T-helper 17 cell (primary cell): ENCODE measurements around the gene LPP. TPM values are rescaled to one million over a fixed set of nuclear protein-coding genes. Genes with fewer than 3 reads are reported as not detected.
"Not testable (repeated sequence)": the region's sequence is repeated elsewhere in the genome, so short reads cannot be mapped to it uniquely, and the experiment has no call there.

ENCODE experiments used
- ATAC-seq: fragments of 150-1000 bp; cut with Tn5 transposase; 2 replicates; pipeline ENCODE4 v1.10.0; 2021; ENCODE audit warnings: mild to moderate bottlenecking, moderate library complexity
- DNase-seq, 3 donors: peaks; one replicate each; pipeline versions ENCODE4 v3.0.0 to v3.0.0-alpha.2; 2020 to 2021
- H3K9me3 ChIP-seq: one replicate; pipeline ENCODE4 v1.7.0; 2013; ENCODE audit warnings: low read length, mild to moderate bottlenecking; ENCODE audit not compliant: control insufficient read depth, poor library complexity, severe bottlenecking
- H3K27ac Mint-ChIP-seq: one replicate; pipeline ENCODE4 v1.8.0; 2022; ENCODE audit warnings: mild to moderate bottlenecking, moderate library complexity, mixed read lengths
- H3K27me3 Mint-ChIP-seq: one replicate; pipeline ENCODE4 v1.8.0; 2022; ENCODE audit warnings: mixed read lengths
- H3K36me3 Mint-ChIP-seq: one replicate; pipeline ENCODE4 v1.8.0; 2022; ENCODE audit warnings: low read depth, mixed read lengths
- H3K4me1 Mint-ChIP-seq: one replicate; pipeline ENCODE4 v1.8.0; 2022; ENCODE audit warnings: mild to moderate bottlenecking, mixed read lengths
- H3K4me3 Mint-ChIP-seq: one replicate; pipeline ENCODE4 v1.8.0; 2022; ENCODE audit warnings: mild to moderate bottlenecking, moderate library complexity, mixed read lengths
- total RNA-seq, 4 donors: library from RNA in 2 of 4; stranded (reverse) in 2 of 4; gene quantifications; one replicate each; pipeline ENCODE4 v1.2.3 and lab custom pipeline; 2022 to 2026

The LPP gene
- total RNA-seq, 2 donors from 2014 or later: 81.0 to 94.2 TPM

DNA sequence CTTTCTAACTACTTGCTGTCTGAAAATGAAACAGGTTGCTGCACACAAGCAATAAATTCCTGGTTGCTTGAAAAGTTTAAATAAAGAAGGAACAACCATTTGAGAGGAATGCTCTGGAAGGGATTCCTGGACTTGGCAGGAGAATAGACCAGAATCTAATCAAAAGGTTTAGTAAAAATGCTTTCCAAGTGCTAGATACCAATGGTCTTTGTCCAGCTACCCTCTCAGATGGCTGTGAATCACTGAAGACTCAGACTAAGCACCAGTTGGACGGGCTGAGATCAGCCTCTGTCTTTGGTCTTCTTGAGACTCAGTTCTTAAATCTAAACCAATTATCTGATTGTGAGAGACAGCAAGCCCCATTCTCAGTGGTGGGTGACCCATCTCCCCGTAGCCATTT is 27.7 kb upstream of the LPP start:
- Mint-ChIP-seq H3K27me3 (no peaks in the 10 kb centered on the region), H3K36me3 (no peaks in the 10 kb centered on the region), H3K27ac (no peak overlapping the region), H3K4me3 (no peak overlapping the region), H3K4me1 (no peaks in the 10 kb centered on the region)
- DNase-seq (no peak), ATAC-seq (no peak)
- H3K9me3 ChIP-seq: no peaks in the 10 kb centered on the region

DNA sequence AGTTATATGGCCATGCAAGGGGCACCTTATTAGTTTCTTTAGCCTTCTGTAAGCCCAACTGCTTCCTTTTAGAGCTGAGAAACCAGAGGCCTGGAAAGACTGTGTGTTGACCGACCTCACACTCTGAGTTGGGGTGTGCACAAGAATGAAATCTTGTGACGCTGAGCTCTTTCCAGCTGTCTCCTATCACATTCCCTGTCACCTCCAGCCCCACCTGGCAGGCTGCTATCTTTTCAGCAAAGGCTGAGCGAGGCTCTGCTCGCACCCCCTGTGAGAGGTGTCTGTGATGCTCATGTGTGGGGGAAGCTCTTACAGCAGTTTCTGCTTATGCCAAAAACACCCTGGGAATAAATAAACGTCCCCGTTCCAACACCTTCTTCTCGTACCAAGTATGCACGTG is 27.0 kb upstream of the LPP start:
- DNase-seq: no peak
- H3K4me1 Mint-ChIP-seq: no peaks in the 10 kb centered on the region
- H3K27ac Mint-ChIP-seq: no peak overlapping the region
- no peak overlapping the region for H3K4me3 Mint-ChIP-seq
- H3K9me3 ChIP-seq: no peaks in the 10 kb centered on the region
- H3K27me3 Mint-ChIP-seq: no peaks in the 10 kb centered on the region
- no peaks in the 10 kb centered on the region for H3K36me3 Mint-ChIP-seq
- no peak for ATAC-seq

DNA sequence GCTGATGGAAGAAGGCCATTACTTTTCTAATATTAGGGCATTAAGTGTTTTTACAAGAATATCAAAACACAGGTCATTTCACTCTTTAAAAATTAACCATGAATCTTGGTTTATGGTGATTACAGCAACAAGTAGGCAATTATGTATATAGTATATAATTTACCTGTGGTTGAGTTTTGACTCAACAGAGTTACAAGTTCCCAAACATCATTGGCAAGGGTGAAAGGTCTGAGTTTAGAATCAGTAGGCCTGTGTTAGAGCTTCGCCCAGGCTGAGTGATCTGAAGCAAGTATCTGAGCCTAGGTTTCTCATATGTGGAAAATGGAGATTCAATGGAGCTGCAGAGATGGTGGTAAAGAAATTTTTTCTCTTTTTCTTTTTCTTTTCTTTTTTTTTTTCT is 25.1 kb upstream of the LPP start:
- no peak for ATAC-seq
- H3K4me3 Mint-ChIP-seq: no peak overlapping the region
- H3K4me1 Mint-ChIP-seq: no peaks in the 10 kb centered on the region
- no peak overlapping the region for H3K27ac Mint-ChIP-seq
- H3K9me3 ChIP-seq: no peaks in the 10 kb centered on the region
- no peak for DNase-seq
- H3K36me3 Mint-ChIP-seq: no peaks in the 10 kb centered on the region
- no peaks in the 10 kb centered on the region for H3K27me3 Mint-ChIP-seq

DNA sequence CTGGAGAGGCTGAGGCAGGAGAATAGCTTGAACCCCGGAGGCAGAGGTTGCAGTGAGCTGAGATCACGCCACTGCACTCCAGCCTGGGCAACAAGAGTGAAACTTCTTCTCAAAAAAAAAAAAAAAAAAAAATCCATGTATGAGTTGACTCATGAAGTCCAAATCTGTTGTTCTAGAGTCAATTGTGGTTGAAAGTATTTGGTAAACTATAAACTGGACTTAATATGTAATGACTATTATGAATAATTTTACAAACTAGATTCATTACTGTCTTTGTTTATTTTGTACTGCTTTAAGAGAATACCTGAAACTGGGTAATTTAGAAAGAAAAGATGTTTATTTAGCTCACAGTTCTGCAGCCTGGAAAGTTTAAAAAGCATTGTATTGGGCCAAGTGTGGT is 22.9 kb upstream of the LPP start:
- not testable (repeated sequence) for H3K4me3 Mint-ChIP-seq, H3K36me3 Mint-ChIP-seq, H3K4me1 Mint-ChIP-seq, H3K9me3 ChIP-seq, H3K27me3 Mint-ChIP-seq, DNase-seq, H3K27ac Mint-ChIP-seq, ATAC-seq

DNA sequence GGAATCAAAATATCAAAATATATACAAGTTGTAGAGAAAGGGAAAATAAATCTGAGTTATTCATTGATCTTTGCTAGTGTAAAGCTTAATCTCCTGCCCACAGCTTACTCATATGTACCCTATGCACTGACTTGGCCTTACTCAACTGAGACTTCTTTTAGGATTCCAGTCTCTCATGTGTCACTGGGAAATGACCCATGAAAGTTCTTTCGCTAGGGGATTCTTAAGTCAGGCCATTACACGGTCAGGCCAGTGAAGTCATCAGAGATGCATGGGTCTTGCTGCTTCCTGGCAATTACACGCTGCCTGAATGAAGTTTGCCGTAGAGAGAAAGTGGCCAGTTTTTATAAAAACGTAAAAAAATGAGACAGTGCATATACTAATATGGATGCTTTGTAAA is 20.7 kb upstream of the LPP start:
- H3K36me3 Mint-ChIP-seq: no peaks in the 10 kb centered on the region
- DNase-seq (no peak), ATAC-seq (no peak)
- H3K9me3 ChIP-seq: no peaks in the 10 kb centered on the region
- H3K4me1 Mint-ChIP-seq: peaks cover 2% of the 10 kb centered on the region
- no peak overlapping the region for H3K27ac Mint-ChIP-seq
- H3K27me3 Mint-ChIP-seq: no peaks in the 10 kb centered on the region
- H3K4me3 Mint-ChIP-seq: no peak overlapping the region

DNA sequence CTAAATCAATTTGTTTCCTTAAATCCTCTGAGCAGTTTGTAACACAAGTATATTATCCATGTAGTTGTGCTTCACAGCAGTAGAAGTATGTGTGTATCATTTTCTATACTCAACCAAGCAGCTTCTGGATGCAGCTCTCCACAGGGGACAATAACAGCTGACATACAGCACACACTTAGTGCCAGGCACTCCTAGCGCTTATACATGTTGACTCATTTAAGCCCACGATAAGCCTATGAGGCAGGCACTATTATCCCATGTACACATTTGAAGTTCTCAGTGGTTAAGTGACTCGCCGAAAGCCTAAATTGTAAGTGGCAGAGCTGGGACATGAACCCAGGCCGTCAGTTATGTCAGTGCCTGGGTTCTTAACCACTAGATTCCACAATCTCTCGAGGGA is 20.3 kb upstream of the LPP start:
- Mint-ChIP-seq H3K4me1 (peaks cover 2% of the 10 kb centered on the region), H3K36me3 (no peaks in the 10 kb centered on the region), H3K27ac (no peak overlapping the region), H3K27me3 (no peaks in the 10 kb centered on the region), H3K4me3 (no peak overlapping the region)
- DNase-seq (no peak), ATAC-seq (no peak)
- H3K9me3 ChIP-seq: no peaks in the 10 kb centered on the region

DNA sequence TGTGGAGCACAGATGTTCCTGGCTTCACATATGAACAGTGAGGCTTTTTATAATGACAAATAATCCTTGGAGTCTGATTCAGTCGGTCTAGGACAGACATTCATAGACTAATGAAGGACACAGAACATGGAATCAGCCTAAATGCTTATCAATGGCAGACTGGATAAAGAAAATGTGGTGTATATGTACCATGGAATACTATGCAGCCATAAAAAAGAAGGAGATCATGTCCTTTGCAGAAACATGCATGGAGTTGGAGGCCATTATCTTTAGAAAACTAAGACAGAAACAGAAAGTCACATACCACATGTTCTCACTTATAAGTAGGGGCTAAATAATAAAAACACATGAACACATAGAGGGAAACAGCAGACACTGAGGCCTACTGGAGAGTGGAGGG is 19.9 kb upstream of the LPP start:
- DNase-seq: no peak
- no peaks in the 10 kb centered on the region for H3K27me3 Mint-ChIP-seq
- H3K36me3 Mint-ChIP-seq: no peaks in the 10 kb centered on the region
- H3K4me1 Mint-ChIP-seq: peaks cover 2% of the 10 kb centered on the region
- ATAC-seq: no peak
- no peaks in the 10 kb centered on the region for H3K9me3 ChIP-seq
- no peak overlapping the region for H3K4me3 Mint-ChIP-seq
- H3K27ac Mint-ChIP-seq: no peak overlapping the region

DNA sequence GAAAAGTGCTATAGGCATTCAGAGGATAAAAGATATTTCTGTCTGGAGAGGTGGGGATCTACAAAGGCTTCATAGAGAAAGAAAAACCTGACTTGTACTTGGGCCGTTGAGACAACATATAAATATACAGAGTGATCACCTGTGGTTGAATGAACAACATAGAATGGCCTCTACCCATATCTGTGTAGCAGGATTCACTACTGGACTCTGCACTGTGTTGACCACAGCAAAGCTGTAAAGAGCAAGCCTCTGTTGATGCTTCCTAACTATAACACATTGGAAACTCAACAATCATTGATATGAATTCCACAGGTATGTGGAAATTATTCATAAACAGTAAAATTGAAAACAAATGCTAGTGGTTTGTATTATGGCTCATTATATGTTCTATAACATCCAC is 19.1 kb upstream of the LPP start:
- DNase-seq (no peak), ATAC-seq (no peak)
- Mint-ChIP-seq H3K36me3 (no peaks in the 10 kb centered on the region), H3K4me1 (peaks cover 2% of the 10 kb centered on the region), H3K27me3 (no peaks in the 10 kb centered on the region), H3K27ac (no peak overlapping the region), H3K4me3 (no peak overlapping the region)
- H3K9me3 ChIP-seq: no peaks in the 10 kb centered on the region

DNA sequence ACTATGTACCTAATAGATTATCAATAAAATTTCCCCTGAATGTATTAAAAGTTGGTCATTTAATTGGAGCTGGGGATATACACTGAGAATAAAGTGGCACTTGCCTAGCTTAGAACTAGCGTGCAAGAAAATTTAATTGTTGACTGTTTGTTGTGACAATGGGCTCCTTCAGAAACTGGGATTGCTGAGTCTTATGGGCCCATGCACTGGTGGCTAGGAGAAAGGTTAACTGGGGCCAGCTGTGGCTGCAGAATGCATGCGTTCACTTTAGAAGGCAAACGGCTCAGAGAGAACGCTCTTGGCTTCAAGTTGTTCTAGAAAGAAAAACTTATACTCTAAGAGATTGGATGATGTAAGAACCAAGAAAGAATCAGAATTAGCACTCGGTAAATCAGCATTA is 18.7 kb upstream of the LPP start:
- DNase-seq (no peak), ATAC-seq (no peak)
- H3K9me3 ChIP-seq: no peaks in the 10 kb centered on the region
- Mint-ChIP-seq H3K27me3 (no peaks in the 10 kb centered on the region), H3K36me3 (no peaks in the 10 kb centered on the region), H3K4me3 (no peak overlapping the region), H3K27ac (peak overlapping the region; percentile 82), H3K4me1 (peaks cover 2% of the 10 kb centered on the region)

DNA sequence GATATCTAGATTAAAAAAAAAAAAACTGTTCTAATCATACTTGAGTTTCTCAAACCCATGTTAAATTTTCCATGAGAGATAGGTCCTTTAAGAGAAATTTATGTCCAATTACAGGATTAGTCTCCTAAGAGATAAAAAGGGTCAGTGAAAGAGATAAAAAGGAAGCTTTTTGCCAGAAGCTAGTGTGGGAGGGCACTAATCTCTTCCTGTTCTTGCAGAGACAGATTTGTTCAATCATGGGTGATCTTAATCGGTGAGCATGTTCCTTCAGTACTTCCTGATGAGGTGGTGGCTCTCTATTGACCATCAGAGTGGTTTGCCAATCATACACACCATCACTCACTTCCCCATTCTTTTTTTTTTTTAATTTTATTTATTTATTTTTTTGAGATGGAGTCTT is 16.9 kb upstream of the LPP start:
- H3K4me3 Mint-ChIP-seq: no peak overlapping the region
- H3K27ac Mint-ChIP-seq: peak overlapping the region; percentile 53
- H3K27me3 Mint-ChIP-seq: peaks cover 3% of the 10 kb centered on the region
- H3K4me1 Mint-ChIP-seq: peaks cover 4% of the 10 kb centered on the region
- ATAC-seq (peak; percentile 25), DNase-seq (no peak)
- H3K36me3 Mint-ChIP-seq: peaks cover 2% of the 10 kb centered on the region
- H3K9me3 ChIP-seq: no peaks in the 10 kb centered on the region

DNA sequence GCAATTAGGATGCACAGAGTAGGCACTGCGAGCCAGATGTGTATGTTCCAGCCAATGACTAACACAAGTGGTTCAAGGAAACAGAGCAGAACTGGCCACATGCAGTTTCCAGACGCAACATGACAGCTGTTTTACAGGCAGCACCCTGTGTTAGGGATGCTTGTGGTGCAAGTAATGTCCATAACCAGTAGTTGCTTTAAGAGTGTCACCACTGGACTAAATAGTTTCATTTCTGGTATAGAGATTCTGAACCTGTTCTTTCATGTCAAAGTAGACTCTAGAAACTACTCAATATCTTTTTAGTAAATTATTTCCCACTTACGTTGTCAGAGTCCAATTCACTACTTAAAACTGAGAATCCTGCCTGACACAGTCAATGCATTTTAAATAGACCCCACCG is 14.5 kb upstream of the LPP start:
- Mint-ChIP-seq H3K4me1 (peaks cover 4% of the 10 kb centered on the region), H3K4me3 (no peak overlapping the region), H3K27ac (no peak overlapping the region), H3K36me3 (peaks cover 2% of the 10 kb centered on the region), H3K27me3 (peaks cover 5% of the 10 kb centered on the region)
- no peak for ATAC-seq
- no peaks in the 10 kb centered on the region for H3K9me3 ChIP-seq
- DNase-seq: no peak

DNA sequence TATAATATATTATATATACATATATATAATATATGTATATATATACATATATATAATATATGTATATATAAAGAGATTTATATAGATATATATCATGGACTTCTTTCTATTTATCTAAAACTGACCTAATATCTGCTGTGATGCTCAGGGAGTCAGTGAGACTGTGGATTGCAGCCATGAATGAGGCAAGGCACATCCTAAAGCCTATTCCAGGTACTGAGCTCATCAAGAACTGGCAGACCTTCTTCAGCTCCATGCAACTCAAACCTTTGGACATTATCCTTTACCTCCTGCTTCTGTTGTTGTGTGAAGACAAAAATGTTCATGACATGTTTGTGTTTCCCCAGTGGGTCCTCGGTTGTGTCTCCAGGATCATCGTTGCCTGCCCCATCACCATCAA is 7.7 kb upstream of the LPP start:
- no peak overlapping the region for H3K4me3 Mint-ChIP-seq
- H3K9me3 ChIP-seq: no peaks in the 10 kb centered on the region
- H3K27ac Mint-ChIP-seq: no peak overlapping the region
- H3K27me3 Mint-ChIP-seq: peaks cover 5% of the 10 kb centered on the region
- H3K36me3 Mint-ChIP-seq: no peaks in the 10 kb centered on the region
- no peak for DNase-seq
- no peak for ATAC-seq
- peaks cover 11% of the 10 kb centered on the region for H3K4me1 Mint-ChIP-seq

DNA sequence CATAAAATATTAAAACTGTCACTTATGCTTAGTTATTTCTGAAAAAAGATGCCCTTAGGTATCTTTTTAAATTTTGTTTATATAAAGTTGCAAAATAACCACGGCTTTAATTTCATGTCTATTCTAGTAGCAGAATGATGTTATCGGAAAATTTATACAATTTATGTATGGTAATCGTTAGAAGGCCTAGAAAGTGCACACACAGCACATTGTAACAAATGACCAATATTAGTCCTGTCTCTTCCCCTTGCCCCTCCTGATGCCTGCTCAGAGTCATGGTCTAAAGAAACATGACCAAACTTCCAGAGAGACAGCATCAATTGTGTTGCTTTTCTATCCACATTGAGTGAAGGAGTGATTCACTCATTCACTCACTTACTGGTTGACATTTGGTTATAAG is 6.2 kb upstream of the LPP start:
- Mint-ChIP-seq H3K36me3 (no peaks in the 10 kb centered on the region), H3K27ac (peak overlapping the region; percentile 12), H3K4me3 (no peak overlapping the region), H3K27me3 (no peaks in the 10 kb centered on the region), H3K4me1 (peaks cover 18% of the 10 kb centered on the region)
- H3K9me3 ChIP-seq: no peaks in the 10 kb centered on the region
- no peak for DNase-seq
- ATAC-seq: no peak

DNA sequence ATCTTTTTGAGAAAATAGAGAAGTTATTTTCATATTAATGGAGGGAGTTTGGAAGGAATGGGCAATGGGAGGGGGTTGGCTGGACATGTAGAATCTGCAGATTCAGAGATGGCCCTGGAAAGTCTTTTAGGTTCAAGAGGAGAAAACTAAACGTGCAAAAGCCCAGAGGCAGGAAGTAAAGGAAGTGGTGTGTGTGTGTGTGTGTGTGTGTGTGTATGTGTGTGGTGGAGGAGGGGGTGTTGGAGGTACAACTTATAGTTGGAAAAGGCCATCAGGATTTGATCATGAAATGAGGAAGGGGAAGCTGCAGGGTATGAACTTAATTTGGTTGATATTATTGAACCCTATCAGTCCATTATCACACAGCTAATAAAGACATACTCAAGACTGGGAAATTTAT is 5.6 kb upstream of the LPP start:
- peak overlapping the region; percentile 12 for H3K27ac Mint-ChIP-seq
- DNase-seq: no peak

DNA sequence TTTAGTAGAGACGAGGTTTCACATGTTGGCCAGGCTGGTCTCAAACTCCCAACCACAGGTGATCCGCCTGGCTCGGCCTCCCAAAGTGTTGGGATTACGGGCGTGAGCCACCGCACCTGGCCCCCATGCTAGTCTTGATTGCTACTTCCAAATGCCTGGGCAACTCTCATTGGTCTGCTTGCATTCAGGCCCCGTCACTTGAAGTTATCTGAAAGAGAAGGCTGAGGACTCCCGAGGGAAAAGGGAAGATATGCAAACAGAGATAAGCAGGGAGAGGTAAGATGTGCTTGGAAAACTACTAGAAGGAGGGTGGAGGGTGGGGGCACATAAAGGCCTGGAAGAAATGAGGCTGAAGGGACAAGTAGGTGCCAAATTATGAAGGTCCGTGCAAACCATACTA is 4.4 kb upstream of the LPP start:
- Mint-ChIP-seq H3K4me3 (no peak overlapping the region), H3K27ac (no peak overlapping the region), H3K27me3 (no peaks in the 10 kb centered on the region)

More for the DNA sequence above, 5.6 kb upstream of the LPP start:
- Mint-ChIP-seq H3K4me1 (peaks cover 20% of the 10 kb centered on the region), H3K27me3 (no peaks in the 10 kb centered on the region), H3K4me3 (no peak overlapping the region), H3K36me3 (no peaks in the 10 kb centered on the region)
- no peak for ATAC-seq
- H3K9me3 ChIP-seq: no peaks in the 10 kb centered on the region

More for the DNA sequence above, 4.4 kb upstream of the LPP start:
- H3K9me3 ChIP-seq: no peaks in the 10 kb centered on the region
- DNase-seq: no peak
- ATAC-seq: no peak
- Mint-ChIP-seq H3K36me3 (no peaks in the 10 kb centered on the region), H3K4me1 (peaks cover 26% of the 10 kb centered on the region)
